GM12878 (cell line): ENCODE results near the gene EHD1. TPM values are rescaled to one million over a fixed set of nuclear protein-coding genes. Genes with fewer than 3 reads are reported as not detected.

ENCODE experiments used
- ATAC-seq: fragments of 200-7000 bp; cut with Tn5 transposase; 3 replicates; pipeline ENCODE4 v1.9.1; 2020; ENCODE audit warnings: mild to moderate bottlenecking, moderate library complexity
- BruUV-seq: library from RNA; stranded (reverse); fragments of 400-500 nt; replicated peaks from 2 replicates; lab custom pipeline; 2021; lab: Mats Ljungman, UMichigan
- CTCF ChIA-PET: fragments of 300-600 bp; sonication (Branson Sonifier 250); formaldehyde crosslinking; extraction: SDS; loops from one replicate; lab custom pipeline; 2021; ENCODE audit warnings: inconsistent platforms; lab: Yijun Ruan, JAX
- POLR2A ChIA-PET: fragments of 350-600 bp; formaldehyde crosslinking; extraction: SDS; loops from one replicate; lab custom pipeline; 2021; ENCODE audit warnings: inconsistent platforms; lab: Charles Lee
- RAD21 ChIA-PET: fragments of 300-600 bp; sonication (Branson Sonifier 250); formaldehyde crosslinking; loops from one replicate; lab custom pipeline; 2023; ENCODE audit warnings: antibody characterized with exemption; ENCODE audit not compliant: unreplicated experiment; lab: Charles Lee
- SMC1A ChIA-PET: fragments of 300-600 bp; sonication (Branson Sonifier 250); formaldehyde crosslinking; loops from one replicate; lab custom pipeline; 2023; ENCODE audit not compliant: unreplicated experiment, uncharacterized antibody; lab: Charles Lee
- DNase-seq: peaks from one replicate; pipeline ENCODE4 v3.0.0-alpha.2; 2011; ENCODE audit warnings: low read depth, low spot score
- FAIRE-seq: peaks from 3 replicates; lab custom pipeline; 2011; peaks lifted over from hg19 to GRCh38; lab: Jason Lieb, UNC
- H2AFZ ChIP-seq: 2 replicates; pipeline ENCODE4 v1.6.0; 2011; ENCODE audit warnings: low read depth, low read length, control low read depth; ENCODE audit not compliant: control insufficient read depth
- H3K27ac ChIP-seq: 2 replicates; pipeline ENCODE4 v1.5.1; 2011; ENCODE audit warnings: control low read depth; ENCODE audit not compliant: control insufficient read depth, insufficient read depth
- H3K27me3 ChIP-seq, 2 experiments: replicated peaks in 1 of 2; 2 replicates each; pipeline versions ENCODE4 v1.6.0 to v1.6.1; 2011; ENCODE audit warnings: low read length in 1 of 2; ENCODE audit not compliant: control insufficient read depth in 2 of 2, insufficient read depth in 2 of 2
- H3K36me3 ChIP-seq, 2 experiments: 2 replicates each; pipeline ENCODE4 v1.5.1; 2011; ENCODE audit warnings: low read length in 1 of 2; ENCODE audit not compliant: control insufficient read depth in 2 of 2, insufficient read depth in 2 of 2
- H3K4me1 ChIP-seq: 2 replicates; pipeline ENCODE4 v1.6.1; 2011; ENCODE audit warnings: mild to moderate bottlenecking, low read length, moderate library complexity, mixed read lengths; ENCODE audit not compliant: control insufficient read depth, insufficient read depth
- H3K4me2 ChIP-seq: 2 replicates; pipeline ENCODE4 v1.6.0; 2011; ENCODE audit warnings: control low read depth; ENCODE audit not compliant: control insufficient read depth, insufficient read depth
- H3K4me3 ChIP-seq: fragments of 200-600 bp; sonication (generic); 2 replicates; pipeline ENCODE4 v1.5.1; 2016
- H3K79me2 ChIP-seq: 2 replicates; pipeline ENCODE4 v1.6.0; 2011; ENCODE audit warnings: low read length; ENCODE audit not compliant: control insufficient read depth, insufficient read depth
- H3K9ac ChIP-seq: 2 replicates; pipeline ENCODE4 v1.8.0; 2011; ENCODE audit warnings: low read length, control low read depth, mixed read lengths; ENCODE audit not compliant: control insufficient read depth, insufficient read depth
- H3K9me3 ChIP-seq: replicated peaks from 3 replicates; pipeline ENCODE4 v1.5.1; 2011; ENCODE audit warnings: mild to moderate bottlenecking, low read length; ENCODE audit not compliant: control insufficient read depth, insufficient read depth
- H4K20me1 ChIP-seq: 2 replicates; pipeline ENCODE4 v1.6.0; 2011; ENCODE audit not compliant: control insufficient read depth, insufficient read depth
- ASH2L ChIP-seq: fragments of 300-600, 200-600 bp; sonication (generic); IDR thresholded peaks from 2 replicates; pipeline ENCODE4 v1.6.1; 2017; ENCODE audit warnings: low read depth, mild to moderate bottlenecking, borderline replicate concordance
- CEBPB ChIP-seq, 2 experiments: fragments of 150-350 bp in 1 of 2; IDR thresholded peaks; 2 replicates each; pipeline ENCODE4 v1.6.1; 2012 to 2014; ENCODE audit warnings: low read depth in 2 of 2, low read length in 2 of 2, borderline replicate concordance in 1 of 2, inconsistent platforms in 1 of 2
- CHD1 ChIP-seq: IDR thresholded peaks from 2 replicates; pipeline ENCODE4 v1.6.1; 2012; ENCODE audit warnings: low read depth, low read length, improper control_type of control experiment
- ESRRA ChIP-seq: IDR thresholded peaks from 2 replicates; pipeline ENCODE4 v1.6.1; 2012; ENCODE audit warnings: mild to moderate bottlenecking, low read length, improper control_type of control experiment
- HDGF ChIP-seq: fragments of 450-650 bp; IDR thresholded peaks from 2 replicates; pipeline ENCODE4 v1.6.1; 2016; ENCODE audit warnings: antibody characterized with exemption
- IKZF1 ChIP-seq: fragments of 450-650 bp; conservative IDR thresholded peaks from 2 replicates; pipeline ENCODE4 v1.6.1; 2017; ENCODE audit warnings: antibody characterized with exemption, mild to moderate bottlenecking
- SP1 ChIP-seq: IDR thresholded peaks from one replicate; pipeline ENCODE4 v1.6.1; 2011; ENCODE audit warnings: low read depth, low read length
- SREBF1 ChIP-seq: IDR thresholded peaks from 2 replicates; pipeline ENCODE4 v1.6.1; 2012; ENCODE audit warnings: mild to moderate bottlenecking, low read length
- TARDBP ChIP-seq: IDR thresholded peaks from 2 replicates; pipeline ENCODE4 v1.6.1; 2016; ENCODE audit warnings: borderline replicate concordance
- TBL1XR1 ChIP-seq: IDR thresholded peaks from 2 replicates; pipeline ENCODE4 v1.6.1; 2012; ENCODE audit warnings: low read depth, low read length, improper control_type of control experiment
- TCF3 ChIP-seq: IDR thresholded peaks from 2 replicates; pipeline ENCODE4 v1.6.1; 2012; ENCODE audit warnings: low read depth, mild to moderate bottlenecking, low read length, borderline replicate concordance; ENCODE audit not compliant: insufficient read depth
- TCF7 ChIP-seq: IDR thresholded peaks from 2 replicates; pipeline ENCODE4 v1.6.1; 2014; ENCODE audit warnings: antibody characterized with exemption, borderline replicate concordance
- WGBS: methylation state at CpG from one replicate; pipeline ENCODE4 v1.1.6; 2016; ENCODE audit warnings: low lambda C conversion rate; ENCODE audit not compliant: insufficient replicate concordance, insufficient coverage; ENCODE audit errors: missing lambda C conversion rate; 5-methylcytosine and 5-hydroxymethylcytosine counted together
- in situ Hi-C: fragments of 300-500 bp; cut with MboI; formaldehyde crosslinking; loops from 9 replicates; pipeline ENCODE4 v1.14.3; 2018; ENCODE audit warnings: mixed read lengths
- intact Hi-C: fragments of 100-400 bp; cut with micrococcal nuclease; formaldehyde crosslinking; loops from one replicate; pipeline ENCODE4 v1.14.2; 2022; ENCODE audit not compliant: unreplicated experiment
- polyA plus RNA-seq, 11 experiments: library from polyadenylated mRNA; depleted of rRNA in 4 of 11; unstranded in 6 of 11; stranded (reverse) in 5 of 11; fragments of >200 nt; fragmentation: Nextera tagmentation in 4 of 11; fragmentation: Illumina TruSeq in 1 of 11; extraction: Ambion mirVana in 4 of 11; extraction: Trizol in 1 of 11; gene quantifications; 1 replicate in 1 of 11; 2 replicates in 10 of 11; pipeline versions ENCODE4 v1.2.1 to v1.2.3, GENCODE V29; 2011 to 2016; ENCODE audit warnings: inconsistent platforms in 2 of 11, missing spikeins in 2 of 11, low read depth in 1 of 11
- total RNA-seq, 4 experiments: library from RNA; depleted of rRNA in 3 of 4; stranded (reverse); fragments of >200 nt in 3 of 4; fragmentation: Illumina TruSeq in 1 of 4; extraction: Trizol in 1 of 4; gene quantifications; 2 replicates each; pipeline versions ENCODE4 v1.2.1 to v1.2.3, GENCODE V29; 2013 to 2021
- TF ChIP-seq, protein P1 (sequence below): fragments of 450-650 bp; IDR thresholded peaks from 2 replicates; pipeline ENCODE4 v1.6.1; 2016; ENCODE audit warnings: mild to moderate bottlenecking
- TF ChIP-seq, protein P2 (sequence below): fragments of 450-650 bp; formaldehyde crosslinking; IDR thresholded peaks from 2 replicates; pipeline ENCODE4 v1.4.0; 2020; ENCODE audit warnings: mild to moderate bottlenecking, moderate library complexity
- TF ChIP-seq, protein P3 (sequence below): fragments of 450-650 bp; IDR thresholded peaks from 2 replicates; pipeline ENCODE4 v1.6.1; 2018; ENCODE audit warnings: mild to moderate bottlenecking, low read depth, moderate library complexity; ENCODE audit not compliant: partially characterized antibody

The EHD1 gene
- total and polyA plus RNA-seq, 10 of the 15 experiments (the other 5 are each of a cell fraction or from before 2014, with no cell fraction given): 1.0 to 165 (median 66.5) TPM

DNA sequence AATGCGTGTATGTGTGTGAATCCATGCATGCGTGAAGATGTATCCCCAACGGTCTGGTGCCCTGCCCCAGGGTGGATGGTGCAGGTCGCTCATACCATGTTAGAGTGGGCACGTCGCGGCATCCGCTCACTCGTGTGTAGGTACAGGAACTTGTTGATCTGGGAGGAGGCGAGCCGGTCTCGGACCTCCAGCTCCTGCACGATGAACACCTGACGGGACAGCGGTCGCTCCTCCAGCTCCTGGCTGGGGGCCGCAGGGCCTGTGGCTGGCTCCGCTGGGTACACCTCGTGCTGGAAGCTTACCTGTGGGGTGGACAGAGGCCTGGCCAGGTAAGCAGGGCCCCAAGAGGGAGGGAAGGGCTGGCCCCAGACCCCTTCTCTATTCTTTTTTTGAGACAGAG, 20.1 kb upstream of the EHD1 start:
- H3K9ac ChIP-seq: no peak overlapping the region
- POLR2A ChIA-PET: interaction anchor here (0.6 kb wide), 1 partner anchor 119 kb away, joined by 4 read pairs; no protein-coding TSS in a partner anchor
- H3K27me3 ChIP-seq: no peaks in the 10 kb centered on the region

More for the DNA sequence above, 20.1 kb upstream of the EHD1 start:
- H3K9me3 ChIP-seq: no peaks in the 10 kb centered on the region
- 97% methylated on average over 19 of the region's 19 CpGs for WGBS
- H2AFZ ChIP-seq: no peak overlapping the region
- ChIA-PET SMC1A (interaction anchor here (4.1 kb wide), 1 partner anchor 49 kb away, joined by 18 read pairs; no protein-coding TSS in a partner anchor), CTCF (interaction anchor here (3.6 to 30.0 kb wide), 2 partner anchors 10 to 42 kb away, joined by 15 to 1208 read pairs; partner anchors contain the start of gene CDC42BPG), RAD21 (interaction anchor here (1.5 kb wide), 1 partner anchor 46 kb away, joined by 3 read pairs; no protein-coding TSS in a partner anchor)
- TF ChIP-seq ESRRA (no peak), IKZF1 (no peak), TARDBP (no peak), ASH2L (no peak), TCF3 (no peak), SP1 (no peak), HDGF (no peak), CHD1 (no peak), CEBPB (IDR thresholded peaks at IDR 0.05; ENCODE audit: borderline replicate concordance in 1 of 2, low read depth in 2 of 2, low read length in 2 of 2) (no peak), TBL1XR1 (no peak), TCF7 (no peak), SREBF1 (no peak)
- TF ChIP-seq, protein P1, sequence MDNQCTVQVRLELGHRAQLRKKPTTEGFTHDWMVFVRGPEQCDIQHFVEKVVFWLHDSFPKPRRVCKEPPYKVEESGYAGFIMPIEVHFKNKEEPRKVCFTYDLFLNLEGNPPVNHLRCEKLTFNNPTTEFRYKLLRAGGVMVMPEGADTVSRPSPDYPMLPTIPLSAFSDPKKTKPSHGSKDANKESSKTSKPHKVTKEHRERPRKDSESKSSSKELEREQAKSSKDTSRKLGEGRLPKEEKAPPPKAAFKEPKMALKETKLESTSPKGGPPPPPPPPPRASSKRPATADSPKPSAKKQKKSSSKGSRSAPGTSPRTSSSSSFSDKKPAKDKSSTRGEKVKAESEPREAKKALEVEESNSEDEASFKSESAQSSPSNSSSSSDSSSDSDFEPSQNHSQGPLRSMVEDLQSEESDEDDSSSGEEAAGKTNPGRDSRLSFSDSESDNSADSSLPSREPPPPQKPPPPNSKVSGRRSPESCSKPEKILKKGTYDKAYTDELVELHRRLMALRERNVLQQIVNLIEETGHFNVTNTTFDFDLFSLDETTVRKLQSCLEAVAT: no peak
- TF ChIP-seq, protein P2, sequence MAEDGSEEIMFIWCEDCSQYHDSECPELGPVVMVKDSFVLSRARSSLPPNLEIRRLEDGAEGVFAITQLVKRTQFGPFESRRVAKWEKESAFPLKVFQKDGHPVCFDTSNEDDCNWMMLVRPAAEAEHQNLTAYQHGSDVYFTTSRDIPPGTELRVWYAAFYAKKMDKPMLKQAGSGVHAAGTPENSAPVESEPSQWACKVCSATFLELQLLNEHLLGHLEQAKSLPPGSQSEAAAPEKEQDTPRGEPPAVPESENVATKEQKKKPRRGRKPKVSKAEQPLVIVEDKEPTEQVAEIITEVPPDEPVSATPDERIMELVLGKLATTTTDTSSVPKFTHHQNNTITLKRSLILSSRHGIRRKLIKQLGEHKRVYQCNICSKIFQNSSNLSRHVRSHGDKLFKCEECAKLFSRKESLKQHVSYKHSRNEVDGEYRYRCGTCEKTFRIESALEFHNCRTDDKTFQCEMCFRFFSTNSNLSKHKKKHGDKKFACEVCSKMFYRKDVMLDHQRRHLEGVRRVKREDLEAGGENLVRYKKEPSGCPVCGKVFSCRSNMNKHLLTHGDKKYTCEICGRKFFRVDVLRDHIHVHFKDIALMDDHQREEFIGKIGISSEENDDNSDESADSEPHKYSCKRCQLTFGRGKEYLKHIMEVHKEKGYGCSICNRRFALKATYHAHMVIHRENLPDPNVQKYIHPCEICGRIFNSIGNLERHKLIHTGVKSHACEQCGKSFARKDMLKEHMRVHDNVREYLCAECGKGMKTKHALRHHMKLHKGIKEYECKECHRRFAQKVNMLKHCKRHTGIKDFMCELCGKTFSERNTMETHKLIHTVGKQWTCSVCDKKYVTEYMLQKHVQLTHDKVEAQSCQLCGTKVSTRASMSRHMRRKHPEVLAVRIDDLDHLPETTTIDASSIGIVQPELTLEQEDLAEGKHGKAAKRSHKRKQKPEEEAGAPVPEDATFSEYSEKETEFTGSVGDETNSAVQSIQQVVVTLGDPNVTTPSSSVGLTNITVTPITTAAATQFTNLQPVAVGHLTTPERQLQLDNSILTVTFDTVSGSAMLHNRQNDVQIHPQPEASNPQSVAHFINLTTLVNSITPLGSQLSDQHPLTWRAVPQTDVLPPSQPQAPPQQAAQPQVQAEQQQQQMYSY: no peak
- TF ChIP-seq, protein P3, sequence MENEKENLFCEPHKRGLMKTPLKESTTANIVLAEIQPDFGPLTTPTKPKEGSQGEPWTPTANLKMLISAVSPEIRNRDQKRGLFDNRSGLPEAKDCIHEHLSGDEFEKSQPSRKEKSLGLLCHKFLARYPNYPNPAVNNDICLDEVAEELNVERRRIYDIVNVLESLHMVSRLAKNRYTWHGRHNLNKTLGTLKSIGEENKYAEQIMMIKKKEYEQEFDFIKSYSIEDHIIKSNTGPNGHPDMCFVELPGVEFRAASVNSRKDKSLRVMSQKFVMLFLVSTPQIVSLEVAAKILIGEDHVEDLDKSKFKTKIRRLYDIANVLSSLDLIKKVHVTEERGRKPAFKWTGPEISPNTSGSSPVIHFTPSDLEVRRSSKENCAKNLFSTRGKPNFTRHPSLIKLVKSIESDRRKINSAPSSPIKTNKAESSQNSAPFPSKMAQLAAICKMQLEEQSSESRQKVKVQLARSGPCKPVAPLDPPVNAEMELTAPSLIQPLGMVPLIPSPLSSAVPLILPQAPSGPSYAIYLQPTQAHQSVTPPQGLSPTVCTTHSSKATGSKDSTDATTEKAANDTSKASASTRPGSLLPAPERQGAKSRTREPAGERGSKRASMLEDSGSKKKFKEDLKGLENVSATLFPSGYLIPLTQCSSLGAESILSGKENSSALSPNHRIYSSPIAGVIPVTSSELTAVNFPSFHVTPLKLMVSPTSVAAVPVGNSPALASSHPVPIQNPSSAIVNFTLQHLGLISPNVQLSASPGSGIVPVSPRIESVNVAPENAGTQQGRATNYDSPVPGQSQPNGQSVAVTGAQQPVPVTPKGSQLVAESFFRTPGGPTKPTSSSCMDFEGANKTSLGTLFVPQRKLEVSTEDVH: no peak
- no peak overlapping the region for H3K27ac ChIP-seq
- H4K20me1 ChIP-seq: no peaks in the 10 kb centered on the region
- H3K79me2 ChIP-seq: no peaks in the 10 kb centered on the region
- H3K4me3 ChIP-seq: no peak overlapping the region
- FAIRE-seq: no peak
- no TSS peak for BruUV-seq
- no peak for DNase-seq
- in situ Hi-C loops: no loop called here
- peaks cover 0 to 3% of the 10 kb centered on the region in 2 experiments; a peak in 1 of 4 replicates for H3K36me3 ChIP-seq
- no peak for ATAC-seq
- intact Hi-C loops: no loop called here
- peaks cover 9% of the 10 kb centered on the region for H3K4me1 ChIP-seq
- H3K4me2 ChIP-seq: no peak overlapping the region
